Fibroblast of lung (primary cell): ENCODE results near the gene ANKS4B. TPM values are rescaled to one million over a fixed set of nuclear protein-coding genes. Genes with fewer than 3 reads are reported as not detected.

ENCODE experiments used
- DNase-seq, 2 donors: peaks; one replicate each; pipeline versions ENCODE4 v3.0.0 to v3.0.0-alpha.2; 2010; ENCODE audit warnings: low read depth in 2 of 2
- H2AFZ ChIP-seq: 2 replicates; pipeline ENCODE4 v1.5.1; 2012; ENCODE audit warnings: low read length, control low read depth, inconsistent platforms
- H3K27ac ChIP-seq: 2 replicates; pipeline ENCODE4 v1.5.1; 2011; ENCODE audit warnings: low read length, control low read depth; ENCODE audit not compliant: insufficient read depth
- H3K27me3 ChIP-seq: 2 replicates; pipeline ENCODE4 v1.5.1; 2011; ENCODE audit warnings: mild to moderate bottlenecking, low read length; ENCODE audit not compliant: control insufficient read depth, insufficient read depth
- H3K36me3 ChIP-seq: 2 replicates; pipeline ENCODE4 v1.5.1; 2011; ENCODE audit warnings: low read length; ENCODE audit not compliant: control insufficient read depth, insufficient read depth
- H3K4me1 ChIP-seq: 2 replicates; pipeline ENCODE4 v1.5.1; 2011; ENCODE audit warnings: low read length; ENCODE audit not compliant: control insufficient read depth, insufficient read depth; ENCODE audit errors: extremely low read depth
- H3K4me2 ChIP-seq: 2 replicates; pipeline ENCODE4 v1.5.1; 2011; ENCODE audit warnings: low read length, control low read depth; ENCODE audit not compliant: insufficient read depth; ENCODE audit errors: extremely low read depth
- H3K4me3 ChIP-seq, 4 experiments: fragments of 200-600 bp in 1 of 4; sonication (generic) in 1 of 4; replicated peaks in 1 of 4; 2 replicates each; pipeline ENCODE4 v1.5.1; 2011 to 2016; ENCODE audit warnings: low read length in 4 of 4, low read depth in 3 of 4, mild to moderate bottlenecking in 3 of 4, control low read depth in 2 of 4, inconsistent platforms in 1 of 4, mixed read lengths in 1 of 4; ENCODE audit not compliant: insufficient read depth in 1 of 4; ENCODE audit errors: control extremely low read depth in 1 of 4
- H3K79me2 ChIP-seq: 2 replicates; pipeline ENCODE4 v1.5.1; 2012; ENCODE audit warnings: mild to moderate bottlenecking, low read length, inconsistent platforms; ENCODE audit not compliant: control insufficient read depth, insufficient read depth
- H3K9ac ChIP-seq: 2 replicates; pipeline ENCODE4 v1.5.1; 2011; ENCODE audit warnings: mild to moderate bottlenecking, low read length, control low read depth; ENCODE audit not compliant: insufficient read depth
- H3K9me3 ChIP-seq: 2 replicates; pipeline ENCODE4 v1.5.1; 2012; ENCODE audit warnings: low read depth, low read length; ENCODE audit not compliant: control insufficient read depth, insufficient read depth
- H4K20me1 ChIP-seq: 2 replicates; pipeline ENCODE4 v1.5.1; 2011; ENCODE audit warnings: low read length; ENCODE audit not compliant: control insufficient read depth, insufficient read depth; ENCODE audit errors: extremely low read depth
- EZH2 ChIP-seq: IDR thresholded peaks from 2 replicates; pipeline ENCODE4 v1.5.1; 2012; ENCODE audit warnings: low read length, control low read depth, mild to moderate bottlenecking; ENCODE audit errors: missing control alignments
- polyA plus RNA-seq, 2 donors: library from polyadenylated mRNA; depleted of rRNA in 1 of 2; stranded (reverse) in 1 of 2; unstranded in 1 of 2; fragments of >200 nt; gene quantifications; 2 replicates each; pipeline ENCODE4 v1.2.1, GENCODE V29; 2011 to 2012; ENCODE audit warnings: missing spikeins in 1 of 2
- total RNA-seq: library from RNA; depleted of rRNA; stranded (reverse); fragments of >200 nt; gene quantifications from 2 replicates; pipeline ENCODE4 v1.2.1, GENCODE V29; 2014
- TF ChIP-seq, protein P1 (sequence below), 2 donors: IDR thresholded peaks in 1 of 2; conservative IDR thresholded peaks in 1 of 2; 1 replicate in 1 of 2; 2 replicates in 1 of 2; pipeline ENCODE4 v1.5.1; 2011 to 2012; ENCODE audit warnings: low read length in 2 of 2, control low read depth in 1 of 2, inconsistent platforms in 1 of 2, low read depth in 1 of 2, mild to moderate bottlenecking in 1 of 2

ANKS4B gene
- total and polyA plus RNA-seq, 2 donors (not counting 1 experiment from before 2014, with no cell fraction given) = not detected

DNA sequence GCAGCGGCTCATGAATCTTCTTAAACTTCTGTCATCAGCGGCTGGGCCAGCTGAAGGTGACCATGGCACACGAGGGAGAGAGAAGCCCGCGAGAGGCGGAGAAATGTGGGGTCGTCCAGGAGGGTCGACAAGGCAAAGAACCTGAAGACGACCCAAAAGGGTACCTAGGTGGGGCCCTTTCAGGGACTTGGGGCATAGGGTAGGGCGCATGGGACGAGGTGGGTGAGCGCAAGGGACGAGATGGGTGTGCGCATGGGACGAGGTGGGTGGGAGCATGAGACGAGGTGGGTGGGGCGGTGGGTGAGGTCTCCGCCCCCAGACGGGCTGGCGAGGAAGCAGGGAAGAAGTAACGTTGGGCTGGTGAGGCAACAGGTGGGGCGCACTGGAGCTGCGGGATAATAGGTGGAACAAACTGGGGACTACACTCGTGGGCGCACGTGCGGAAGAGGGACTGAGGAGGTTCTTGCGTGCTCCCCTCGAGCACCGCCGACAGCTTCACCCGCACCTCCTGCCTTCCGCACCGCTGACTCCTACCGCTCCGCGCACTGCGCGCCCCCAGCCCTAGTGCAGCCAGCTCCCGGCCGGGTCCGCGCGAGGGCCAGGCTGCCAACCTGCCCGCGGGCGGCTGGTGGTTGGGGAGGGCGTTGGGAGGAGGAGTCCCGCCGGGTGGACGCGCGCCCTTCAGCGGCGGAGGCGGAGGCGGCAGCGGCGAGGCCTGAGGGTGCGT is 67.8 kb downstream of the ANKS4B start:
- Histone ChIP-seq H3K9ac (peak overlapping the region; percentile 47), H4K20me1 (no peaks in the 10 kb centered on the region), H3K4me3 (peak overlapping the region; percentile 60 to 84 (median 69)), H3K27ac (peak overlapping the region; percentile 57), H3K79me2 (peaks cover 4% of the 10 kb centered on the region), H2AFZ (peak overlapping the region; percentile 85), H3K4me1 (peaks cover 5% of the 10 kb centered on the region), H3K36me3 (no peaks in the 10 kb centered on the region), H3K27me3 (no peaks in the 10 kb centered on the region), H3K4me2 (peak overlapping the region; percentile 85), H3K9me3 (no peaks in the 10 kb centered on the region)
- DNase-seq = peak; percentile 57 to 65
- TF ChIP-seq EZH2 = no peak
- TF ChIP-seq, protein P1, sequence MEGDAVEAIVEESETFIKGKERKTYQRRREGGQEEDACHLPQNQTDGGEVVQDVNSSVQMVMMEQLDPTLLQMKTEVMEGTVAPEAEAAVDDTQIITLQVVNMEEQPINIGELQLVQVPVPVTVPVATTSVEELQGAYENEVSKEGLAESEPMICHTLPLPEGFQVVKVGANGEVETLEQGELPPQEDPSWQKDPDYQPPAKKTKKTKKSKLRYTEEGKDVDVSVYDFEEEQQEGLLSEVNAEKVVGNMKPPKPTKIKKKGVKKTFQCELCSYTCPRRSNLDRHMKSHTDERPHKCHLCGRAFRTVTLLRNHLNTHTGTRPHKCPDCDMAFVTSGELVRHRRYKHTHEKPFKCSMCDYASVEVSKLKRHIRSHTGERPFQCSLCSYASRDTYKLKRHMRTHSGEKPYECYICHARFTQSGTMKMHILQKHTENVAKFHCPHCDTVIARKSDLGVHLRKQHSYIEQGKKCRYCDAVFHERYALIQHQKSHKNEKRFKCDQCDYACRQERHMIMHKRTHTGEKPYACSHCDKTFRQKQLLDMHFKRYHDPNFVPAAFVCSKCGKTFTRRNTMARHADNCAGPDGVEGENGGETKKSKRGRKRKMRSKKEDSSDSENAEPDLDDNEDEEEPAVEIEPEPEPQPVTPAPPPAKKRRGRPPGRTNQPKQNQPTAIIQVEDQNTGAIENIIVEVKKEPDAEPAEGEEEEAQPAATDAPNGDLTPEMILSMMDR (conservative IDR thresholded peaks at IDR 0.05 in 1 of 2, IDR thresholded peaks at IDR 0.05 in 1 of 2; ENCODE audit: low read depth in 1 of 2, low read length in 2 of 2) = peak in 1 of 2 donors; percentile 21

DNA sequence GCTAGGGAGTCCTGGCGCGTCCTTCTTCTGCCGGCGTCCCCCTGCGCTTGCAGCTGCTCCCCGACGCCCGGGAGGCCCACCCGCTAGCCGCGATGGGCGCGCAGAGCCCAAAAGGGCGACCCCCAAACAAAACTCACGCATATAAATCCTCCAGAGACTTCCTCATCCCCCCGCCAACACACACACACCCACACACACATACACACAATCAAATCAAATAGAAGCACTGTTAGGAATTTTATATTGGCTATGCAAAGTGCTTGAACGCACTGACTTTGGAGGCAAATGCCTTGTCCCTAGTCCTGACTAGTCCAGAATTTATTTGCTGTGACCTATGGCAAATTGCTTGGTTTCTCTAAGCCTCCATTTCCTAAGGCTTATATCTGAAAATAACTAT is 68.4 kb downstream of the ANKS4B start:
- no peaks in the 10 kb centered on the region for H3K9me3 ChIP-seq
- H3K27ac ChIP-seq = peak overlapping the region; percentile 57
- H3K79me2 ChIP-seq = peaks cover 4% of the 10 kb centered on the region
- no peaks in the 10 kb centered on the region for H4K20me1 ChIP-seq
- H3K9ac ChIP-seq = peak overlapping the region; percentile 47
- H3K4me3 ChIP-seq = peak overlapping the region; percentile 56 to 84 (median 60)
- TF ChIP-seq EZH2 = no peak
- TF ChIP-seq, protein P1 (conservative IDR thresholded peaks at IDR 0.05 in 1 of 2, IDR thresholded peaks at IDR 0.05 in 1 of 2; ENCODE audit: low read depth in 1 of 2, low read length in 2 of 2) = no peak
- no peaks in the 10 kb centered on the region for H3K36me3 ChIP-seq
- H3K4me1 ChIP-seq = peaks cover 3% of the 10 kb centered on the region
- peak overlapping the region; percentile 11 for H2AFZ ChIP-seq
- H3K27me3 ChIP-seq = no peaks in the 10 kb centered on the region
- DNase-seq = peak in 1 of 2 donors; percentile 28
- H3K4me2 ChIP-seq = peak overlapping the region; percentile 85

DNA sequence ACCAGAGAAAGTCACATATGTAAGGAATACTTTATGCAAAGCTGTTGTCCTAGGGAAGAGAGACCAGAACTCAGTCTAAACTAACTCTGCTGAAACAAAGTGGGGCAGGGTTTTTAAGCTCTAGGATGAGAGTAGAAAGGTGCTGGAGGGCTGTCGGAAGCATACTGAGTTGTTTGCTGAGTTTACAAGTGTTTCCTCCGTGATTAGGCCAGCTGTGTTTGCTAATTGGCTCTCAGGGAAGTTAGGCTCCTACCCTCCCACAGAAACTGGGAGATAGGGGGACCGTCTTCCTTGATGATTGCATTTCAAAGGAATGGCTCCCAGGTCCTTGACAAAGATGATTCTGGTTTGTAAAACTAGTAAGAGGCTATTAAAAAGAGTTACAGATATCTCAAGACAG is 69.0 kb downstream of the ANKS4B start:
- Histone ChIP-seq H3K4me1 (peaks cover 3% of the 10 kb centered on the region), H3K4me2 (peak overlapping the region; percentile 85), H3K27ac (peak overlapping the region; percentile 57), H3K36me3 (no peaks in the 10 kb centered on the region), H3K9me3 (no peaks in the 10 kb centered on the region), H3K27me3 (no peaks in the 10 kb centered on the region), H4K20me1 (no peaks in the 10 kb centered on the region), H3K9ac (no peak overlapping the region), H3K4me3 (peak overlapping the region; percentile 56 to 84 (median 60)), H3K79me2 (peaks cover 4% of the 10 kb centered on the region), H2AFZ (peak overlapping the region; percentile 11)
- no peak for TF ChIP-seq EZH2
- TF ChIP-seq, protein P1 (conservative IDR thresholded peaks at IDR 0.05 in 1 of 2, IDR thresholded peaks at IDR 0.05 in 1 of 2; ENCODE audit: low read depth in 1 of 2, low read length in 2 of 2) = no peak
- DNase-seq = peak in 1 of 2 donors; percentile 6
